Medulla oblongata (tissue), 1 donor: ENCODE data around the gene ITPR1.

Experiments used
- DNase-seq: peaks from one replicate; pipeline ENCODE4 v3.0.0-alpha.2; 2015; ENCODE audit errors: extremely low spot score

ITPR1 gene

DNA sequence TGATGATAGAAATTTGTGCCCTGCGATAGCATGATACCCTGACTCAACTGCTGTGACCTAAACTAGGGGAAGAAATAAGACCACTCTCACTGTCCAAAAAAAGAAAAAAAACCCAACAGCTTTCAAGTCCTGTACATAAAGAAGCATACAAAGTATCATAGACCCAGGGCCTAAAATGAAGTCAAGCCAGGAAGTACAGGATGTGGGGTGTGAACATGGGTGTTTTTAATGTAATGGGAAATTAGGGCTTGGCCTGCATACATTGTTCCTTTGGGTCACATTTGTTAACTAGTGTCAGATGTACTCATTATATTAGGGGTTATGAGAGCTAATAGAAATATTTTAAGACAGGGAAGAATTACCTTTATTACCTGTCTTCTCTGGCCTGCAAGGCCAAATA, 285.6 kb downstream of the ITPR1 start:
- DNase-seq = no peak

DNA sequence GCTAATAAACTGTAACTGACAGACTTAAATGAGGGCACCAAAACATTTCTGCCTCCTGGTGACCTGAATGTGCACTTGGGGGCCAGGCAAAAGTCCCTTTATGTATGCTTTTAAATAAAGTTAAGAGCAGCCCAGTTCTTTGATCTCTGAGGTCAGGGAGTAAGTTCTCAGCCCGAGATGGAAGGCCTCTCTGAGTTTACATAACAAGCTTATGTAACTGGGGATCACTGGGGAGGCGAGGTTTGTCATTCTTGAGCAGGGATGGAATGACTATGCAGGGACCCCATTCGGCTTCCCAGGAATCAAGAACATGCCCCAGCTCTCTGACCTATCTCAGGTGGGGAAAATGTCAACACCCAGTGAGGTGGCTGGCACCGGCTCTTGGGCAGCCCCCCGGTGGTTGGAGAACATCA, 287.4 kb downstream of the ITPR1 start:
- DNase-seq = no peak

DNA sequence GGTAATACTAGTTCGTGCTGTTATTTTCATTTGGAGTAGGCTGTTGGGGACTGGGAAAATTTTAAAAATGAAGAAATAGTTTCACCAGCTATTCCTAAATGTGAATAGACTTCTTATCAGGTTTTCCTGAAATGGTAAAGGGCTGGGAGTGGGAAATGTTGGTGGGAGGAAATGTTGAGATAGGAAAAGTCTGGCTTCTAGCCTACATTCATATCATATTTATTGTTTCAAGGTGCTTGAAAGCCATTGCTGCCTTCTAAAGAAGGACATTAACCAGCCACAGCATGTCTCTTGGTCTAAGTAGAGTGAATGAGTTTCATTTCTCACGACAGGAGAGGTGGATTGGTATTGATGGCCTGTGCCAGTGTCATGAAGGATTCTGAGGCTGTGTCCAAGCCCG, 288.9 kb downstream of the ITPR1 start:
- no peak for DNase-seq

- DNase-seq = no peak
These were observed 292.4 kb downstream of the ITPR1 start for GRCh38 chr3:4785551-4785950.

GRCh38 chr3:4786431-4786830, 293.3 kb downstream of the ITPR1 start:
- DNase-seq = no peak

- DNase-seq = no peak
These were observed 298.2 kb downstream of the ITPR1 start for GRCh38 chr3:4791358-4791757.

DNA sequence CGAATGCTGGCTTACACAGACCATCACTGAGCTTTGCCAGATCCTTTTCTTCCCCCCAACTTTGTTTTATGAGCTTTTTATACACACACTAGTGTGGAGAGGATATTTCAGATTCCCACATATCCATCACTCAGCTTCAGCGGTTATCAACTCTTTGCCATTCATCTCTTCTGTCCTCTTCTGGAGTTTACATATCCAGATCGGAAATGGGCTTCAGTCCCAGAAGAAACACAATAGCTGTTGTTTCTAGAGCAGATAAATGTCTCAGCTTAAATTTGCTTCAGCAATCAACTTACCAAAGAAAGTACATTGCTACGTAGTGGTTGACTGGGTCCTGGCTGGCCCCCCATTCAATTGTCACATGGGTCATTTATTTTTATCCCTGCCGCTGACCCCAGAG, 300.2 kb downstream of the ITPR1 start:
- DNase-seq = no peak

DNA sequence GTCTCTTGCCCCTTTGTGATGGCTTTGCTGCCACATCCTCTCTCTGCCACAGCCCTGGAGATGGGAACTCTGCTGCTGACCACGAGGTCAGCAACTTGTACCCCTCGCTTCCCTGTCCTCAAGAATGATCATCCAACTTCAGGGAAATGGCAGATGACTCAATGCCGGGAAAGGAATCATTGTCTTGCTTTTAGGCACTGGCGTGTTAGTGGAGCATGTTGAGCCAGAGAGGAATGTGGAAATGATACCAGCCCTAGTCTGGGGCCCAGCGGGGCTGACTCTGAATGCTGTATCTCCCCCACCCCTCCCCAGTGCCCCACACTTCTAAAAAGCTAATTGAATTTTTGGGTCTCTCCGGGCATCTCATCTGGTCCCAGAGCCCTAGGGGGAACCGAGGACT, 301.2 kb downstream of the ITPR1 start:
- no peak for DNase-seq

GRCh38 chr3:4794798-4795197, 301.6 kb downstream of the ITPR1 start:
- no peak for DNase-seq

DNA sequence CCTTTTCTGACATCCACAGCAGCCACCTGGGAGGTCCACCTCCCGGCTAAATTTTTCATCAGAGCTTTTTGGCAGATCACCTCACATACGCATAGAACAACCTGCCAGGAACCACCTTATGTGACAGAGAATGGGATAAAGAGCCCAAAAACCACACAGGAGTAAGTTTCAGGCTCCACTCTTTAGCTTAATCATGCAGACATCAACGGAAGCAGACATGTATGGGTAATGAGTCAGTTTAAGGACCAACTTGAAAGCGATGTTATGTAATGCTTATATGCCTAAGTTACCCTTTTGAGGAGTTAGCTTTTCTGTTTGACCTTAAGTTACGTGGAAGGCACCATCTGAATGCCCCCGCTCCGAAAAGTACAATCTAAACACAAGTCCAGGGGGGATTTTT, 302.8 kb downstream of the ITPR1 start:
- no peak for DNase-seq

DNA sequence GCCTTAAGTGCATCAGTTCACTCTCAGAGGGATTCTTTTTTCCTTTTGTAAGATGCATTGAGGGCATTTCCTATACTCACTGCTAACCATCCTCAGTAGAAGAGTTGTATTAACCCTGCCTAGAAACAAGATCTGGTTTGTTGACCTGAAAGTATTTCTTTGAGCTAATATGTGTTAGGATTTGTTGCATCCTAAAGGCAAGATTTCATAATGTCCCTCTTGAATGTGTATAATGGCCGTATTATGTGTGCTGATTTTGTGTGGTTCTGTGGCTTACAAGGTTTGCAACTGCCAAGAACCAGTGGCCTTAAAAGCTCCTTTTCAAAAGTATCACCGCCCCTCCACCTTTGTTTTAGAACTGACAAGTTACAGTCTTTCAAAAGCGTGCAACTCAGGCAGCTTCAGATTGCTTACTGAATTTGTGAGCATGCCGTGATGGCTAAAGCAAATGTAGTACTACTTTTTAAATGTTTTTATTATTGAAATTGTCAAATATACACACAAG, 304.1 kb downstream of the ITPR1 start:
- DNase-seq = no peak

GRCh38 chr3:4799266-4800256, 306.4 kb downstream of the ITPR1 start:
- DNase-seq = no peak

GRCh38 chr3:4800595-4800994, 307.4 kb downstream of the ITPR1 start:
- DNase-seq = no peak

DNA sequence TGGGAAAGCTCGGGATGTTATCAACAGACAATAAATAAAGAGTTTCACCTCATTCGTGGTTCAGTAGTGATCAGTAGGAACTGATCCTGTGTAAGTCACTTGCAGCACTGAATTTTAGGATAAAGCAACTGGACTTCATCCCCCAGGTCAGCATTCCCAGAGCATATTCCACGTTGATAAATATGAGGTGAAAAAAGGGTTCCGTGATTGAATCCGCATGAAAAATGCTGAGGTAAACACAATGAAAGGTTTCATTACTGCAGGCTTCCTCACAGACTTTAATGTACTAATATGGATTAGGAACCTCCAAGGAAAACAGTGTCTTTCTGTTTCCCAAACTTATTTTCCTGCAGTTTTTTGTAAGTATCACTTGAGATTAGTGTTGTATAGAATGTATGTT, 308.7 kb downstream of the ITPR1 start:
- no peak for DNase-seq

- no peak for DNase-seq
These were observed 309.8 kb downstream of the ITPR1 start for GRCh38 chr3:4802903-4803302.

GRCh38 chr3:4804161-4805058, 311.3 kb downstream of the ITPR1 start:
- DNase-seq = no peak

GRCh38 chr3:4805662-4806061, 312.5 kb downstream of the ITPR1 start:
- no peak for DNase-seq

GRCh38 chr3:4806535-4807108, 313.5 kb downstream of the ITPR1 start:
- no peak for DNase-seq

GRCh38 chr3:4807381-4808280, 314.5 kb downstream of the ITPR1 start:
- no peak for DNase-seq

GRCh38 chr3:4808637-4809036, 315.5 kb downstream of the ITPR1 start:
- DNase-seq = no peak

GRCh38 chr3:4809922-4810321, 316.8 kb downstream of the ITPR1 start:
- no peak for DNase-seq
